NCI-H1436 treated with DMSO at 0.1 percent for 48 hours (cell line): ENCODE measurements around the gene FAM43A.

Source experiments
- DNase-seq: peaks from one replicate; lab custom pipeline; 2025; lab: John Stamatoyannopoulos, UW

Gene FAM43A

DNA sequence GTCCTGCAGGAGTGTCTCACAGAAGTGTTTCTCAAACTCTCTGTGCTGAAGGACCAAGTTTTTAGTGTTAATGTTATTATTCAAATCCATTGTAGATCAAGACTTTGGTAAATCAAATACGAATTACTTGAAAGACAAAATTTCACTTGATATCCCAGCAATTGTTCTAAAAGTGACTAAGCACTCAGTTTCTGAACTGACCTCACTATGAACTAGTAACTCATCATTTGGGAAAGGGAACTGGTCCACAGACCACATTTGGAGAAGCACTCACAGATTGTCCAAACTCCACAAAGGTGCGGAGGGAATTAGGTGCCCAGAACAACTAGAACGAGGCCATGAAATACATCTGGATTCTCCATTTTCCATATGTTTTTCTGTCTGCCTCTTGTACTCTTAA, 25.6 kb downstream of the FAM43A start:
- no peak for DNase-seq

DNA sequence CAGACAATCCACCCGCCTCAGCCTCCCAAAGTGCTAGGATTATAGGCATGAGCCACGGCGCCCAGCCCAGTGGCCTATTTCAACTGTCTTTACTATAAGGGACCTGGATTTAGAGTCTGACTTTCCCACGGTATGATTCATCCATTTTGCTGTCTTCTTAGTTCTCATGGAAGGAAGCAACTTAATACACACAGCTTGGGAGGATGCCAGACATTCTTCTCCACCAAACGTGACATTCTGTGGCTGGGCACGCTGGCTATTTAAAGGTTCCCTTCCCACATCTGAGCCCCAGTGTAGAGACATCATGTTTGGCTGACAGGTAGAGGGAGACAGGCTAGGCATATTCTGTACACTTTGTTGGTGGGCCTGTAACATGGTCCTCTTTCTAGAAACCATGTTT, 26.2 kb downstream of the FAM43A start:
- no peak for DNase-seq

DNA sequence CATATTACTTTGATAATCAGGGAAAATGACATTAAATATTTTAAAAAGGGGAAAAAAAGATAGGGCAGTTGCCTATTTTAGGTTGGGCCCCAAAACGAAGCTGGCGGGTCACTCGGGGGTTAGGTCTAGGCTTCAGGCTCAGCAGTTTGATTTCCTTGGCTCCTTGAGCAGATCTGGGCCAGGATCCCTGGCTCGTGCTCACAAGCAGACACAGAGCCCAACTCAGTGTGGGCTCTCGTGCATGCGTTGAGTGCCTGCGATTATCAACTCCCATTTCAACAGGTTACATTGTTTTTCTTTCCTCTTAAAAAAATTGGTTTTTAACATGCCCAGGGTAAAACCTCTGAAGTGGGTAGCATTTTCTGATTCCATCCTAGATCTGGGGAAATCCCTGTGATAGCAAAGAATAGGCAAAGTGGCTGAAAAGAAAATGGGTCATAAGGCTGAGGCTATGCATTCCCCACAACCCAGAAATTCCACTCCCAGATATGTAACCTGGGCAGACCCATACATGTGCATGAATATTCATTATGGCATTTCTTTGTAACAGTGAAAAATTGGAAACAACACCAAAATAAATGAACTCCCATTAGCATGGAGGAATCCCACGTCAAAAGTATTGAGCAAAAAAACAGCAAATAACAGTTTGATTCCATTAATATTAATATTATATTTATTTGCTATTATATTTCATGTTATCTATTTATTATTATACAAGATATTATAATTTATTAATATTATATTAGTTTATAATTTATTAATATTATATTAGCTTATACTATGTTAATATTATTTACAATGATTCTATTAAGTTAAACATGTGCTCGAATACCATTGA, 27.8 kb downstream of the FAM43A start:
- DNase-seq: no peak

DNA sequence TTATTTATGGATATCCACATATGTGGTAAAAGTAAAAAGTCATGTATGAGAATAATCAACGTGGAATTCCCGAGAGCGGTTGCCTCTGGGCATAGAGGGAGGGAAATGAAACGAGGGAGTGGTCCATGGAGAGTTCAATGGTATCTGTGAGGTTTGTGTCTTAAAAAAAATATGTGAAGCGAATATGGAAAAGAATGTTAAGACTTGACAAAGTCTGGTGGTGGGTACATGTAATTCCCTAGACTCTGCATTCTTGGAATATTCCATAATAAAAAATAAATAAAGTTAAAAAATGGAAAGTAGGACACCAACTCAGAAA, 28.4 kb downstream of the FAM43A start:
- DNase-seq: no peak

DNA sequence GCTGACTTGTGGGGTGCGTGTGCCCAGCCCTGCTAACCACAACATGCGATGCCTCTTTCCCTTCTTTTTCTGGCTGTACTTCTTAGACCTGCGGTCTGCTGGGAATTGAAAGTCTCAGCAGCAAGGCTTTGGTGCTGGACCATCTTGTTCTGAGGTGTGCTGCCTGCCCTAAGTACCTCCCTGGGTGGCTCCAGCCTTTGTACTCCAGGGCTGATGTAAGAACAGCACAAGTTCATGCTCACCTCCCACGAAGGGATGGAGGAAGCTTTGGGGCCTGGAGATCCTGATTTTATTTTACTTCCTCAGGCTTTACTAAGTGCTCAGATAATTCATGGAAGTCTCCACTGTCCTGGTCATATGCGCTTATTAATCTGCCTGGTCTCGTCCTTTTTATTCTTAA, 28.9 kb downstream of the FAM43A start:
- no peak for DNase-seq

DNA sequence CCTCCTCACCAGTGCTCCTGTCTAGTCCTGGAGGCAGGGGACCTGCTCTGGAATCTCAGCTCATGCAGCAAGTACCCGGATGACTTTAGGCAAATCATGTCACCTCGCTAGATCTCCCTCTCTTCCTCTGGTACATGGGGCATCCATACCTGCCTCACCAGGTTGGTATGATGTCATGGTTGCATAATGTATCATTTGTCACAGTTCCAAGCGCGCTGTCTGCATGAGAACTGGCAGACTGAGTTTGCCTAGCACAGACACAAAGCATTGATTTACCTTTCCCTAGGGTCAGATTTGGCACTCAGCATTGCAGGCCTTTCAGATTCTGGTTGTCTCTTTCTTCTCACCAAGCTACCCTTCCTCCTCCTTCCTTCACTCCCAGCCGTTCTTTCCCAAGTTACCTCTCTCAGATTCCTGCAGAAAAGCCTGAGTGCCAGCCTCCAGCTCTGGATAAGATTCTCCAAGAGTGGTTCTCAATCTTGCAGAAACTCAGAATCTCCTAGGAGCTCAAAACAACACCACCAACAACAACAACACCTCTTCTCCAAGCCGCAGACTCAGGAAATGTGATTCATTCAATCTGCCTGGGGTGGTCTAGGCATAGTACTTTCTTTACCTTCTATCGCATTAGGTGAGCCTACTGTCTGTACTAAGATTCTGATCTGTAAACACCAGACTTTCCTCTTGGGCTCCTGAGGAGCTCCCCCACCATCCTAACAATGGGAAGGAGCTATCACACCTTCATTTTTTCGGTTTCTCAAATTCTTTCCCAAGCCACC, 29.5 kb downstream of the FAM43A start:
- DNase-seq: no peak

DNA sequence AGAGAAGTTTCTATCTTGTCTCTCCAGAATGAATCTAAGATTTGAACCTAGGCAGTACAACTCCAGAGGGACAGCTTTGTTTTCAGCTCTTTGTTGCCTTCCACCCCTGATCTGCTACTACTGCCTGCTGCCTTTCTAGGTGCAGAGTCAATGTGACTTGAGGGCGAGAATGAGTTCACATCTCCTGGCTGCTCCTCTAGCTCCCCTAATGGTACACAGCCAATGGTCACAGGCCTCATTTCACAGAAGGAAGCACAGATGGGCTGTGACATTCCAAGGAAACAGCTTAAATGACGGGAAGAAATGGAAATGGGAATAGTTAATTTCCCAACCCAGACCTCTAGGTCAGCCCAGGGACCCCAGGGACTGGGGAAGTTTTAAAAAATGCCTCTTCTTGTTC, 32.4 kb downstream of the FAM43A start:
- DNase-seq: no peak

DNA sequence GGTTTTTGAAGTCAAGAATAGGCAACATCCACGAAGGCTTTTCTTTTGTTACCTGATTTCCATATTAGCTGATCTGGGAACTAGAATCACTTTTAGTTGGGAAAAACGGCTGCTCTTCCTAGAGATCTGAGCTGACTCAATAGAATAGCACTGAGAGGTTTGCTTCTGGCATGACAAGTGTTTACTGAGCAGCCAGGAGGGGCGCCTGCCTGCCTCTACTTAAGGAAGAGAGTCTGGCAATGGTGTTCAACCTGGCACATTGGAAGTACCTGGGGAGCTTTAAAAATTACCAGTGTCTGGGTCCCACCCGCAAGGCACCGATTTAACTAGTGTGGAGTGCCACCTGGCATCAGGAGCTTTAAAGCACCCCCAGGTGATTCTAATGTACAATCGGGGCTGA, 34.4 kb downstream of the FAM43A start:
- DNase-seq: no peak

DNA sequence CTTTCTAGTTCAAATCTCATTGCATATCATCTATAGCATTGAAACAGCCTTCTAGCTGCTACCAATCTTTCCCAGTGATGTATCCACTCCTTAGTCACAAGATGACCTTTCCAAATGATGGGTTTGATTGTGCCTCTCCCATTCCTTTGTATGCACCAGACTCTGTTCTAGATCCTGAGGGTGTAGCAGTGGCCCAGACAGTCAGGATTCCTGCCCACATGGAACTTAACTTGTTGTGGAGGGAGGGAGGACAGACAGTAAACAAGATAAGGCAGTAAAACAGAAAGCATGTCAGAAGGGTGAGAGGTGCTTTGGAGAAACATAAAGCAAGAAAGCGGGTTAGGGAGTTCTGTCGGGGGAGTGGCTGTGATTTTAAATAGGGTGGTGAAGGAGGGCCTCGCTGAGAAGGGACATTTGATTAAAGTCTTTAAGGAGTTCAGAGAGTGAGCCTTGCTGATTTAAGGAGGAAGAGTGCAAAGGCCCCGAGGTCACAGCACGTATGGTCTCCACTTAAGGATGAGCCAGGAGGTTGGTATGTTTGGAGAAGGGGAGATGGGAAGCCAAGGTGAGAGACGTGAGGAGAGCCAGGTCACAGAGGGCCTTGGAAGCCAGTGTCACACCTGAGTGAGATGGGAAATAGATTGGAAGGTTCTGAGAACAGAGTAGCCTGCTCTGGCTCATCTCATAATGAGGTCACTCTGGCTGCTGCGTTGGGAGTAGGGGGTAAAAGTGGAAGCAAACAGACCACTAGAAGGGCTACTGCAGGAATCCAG, 38.3 kb downstream of the FAM43A start:
- no peak for DNase-seq

DNA sequence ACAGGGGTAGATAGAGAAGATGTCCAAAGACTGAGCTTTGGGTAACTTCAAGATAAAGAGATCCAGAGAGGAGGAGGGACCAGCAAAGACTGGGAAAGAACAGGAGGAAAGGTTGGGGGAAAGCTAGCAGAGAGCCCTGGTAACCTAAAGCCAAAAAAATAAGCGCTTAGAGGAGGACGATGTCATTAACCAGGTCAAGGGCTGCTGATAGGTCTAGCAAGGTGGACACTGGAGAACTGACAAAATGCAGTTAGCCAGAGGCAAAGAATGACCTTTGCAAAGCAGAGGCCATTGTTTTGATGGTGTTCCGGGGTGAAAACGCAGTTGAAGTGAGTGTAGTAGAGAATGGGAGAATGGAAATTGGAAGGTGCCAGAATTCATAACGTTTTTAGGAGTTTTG, 39.7 kb downstream of the FAM43A start:
- DNase-seq: no peak

DNA sequence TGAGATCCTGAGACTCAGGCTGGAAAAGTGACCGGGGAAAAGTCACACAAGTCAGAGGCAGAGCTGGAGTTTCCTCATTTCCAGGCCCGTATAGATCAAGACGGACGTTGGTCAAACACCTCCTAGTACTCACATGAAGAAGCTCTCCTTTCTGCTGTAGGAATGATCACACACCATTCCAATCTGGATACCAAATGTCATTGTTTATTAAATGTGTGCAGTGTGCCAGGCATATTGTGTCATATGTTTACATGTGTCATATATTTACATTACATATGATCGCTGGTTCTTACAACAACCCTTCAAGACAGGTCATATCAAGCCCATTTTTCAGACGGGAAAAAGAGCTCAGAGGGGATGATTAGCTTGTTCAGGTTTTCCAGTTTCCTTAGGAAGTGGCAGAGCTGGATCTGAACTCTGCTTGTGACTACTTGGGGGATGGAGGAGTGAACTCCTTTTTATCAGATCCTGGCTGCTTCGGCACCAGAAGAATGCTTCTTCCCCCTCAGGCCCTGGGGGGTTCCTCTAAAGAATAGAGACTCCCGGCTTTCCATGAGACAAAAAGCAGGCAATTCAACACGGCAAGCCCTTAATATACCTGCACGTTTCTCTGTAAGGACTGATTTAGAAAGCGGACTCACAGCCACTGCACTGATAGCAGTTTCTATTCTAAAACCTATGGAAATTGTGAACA, 41.9 kb downstream of the FAM43A start:
- DNase-seq: no peak

DNA sequence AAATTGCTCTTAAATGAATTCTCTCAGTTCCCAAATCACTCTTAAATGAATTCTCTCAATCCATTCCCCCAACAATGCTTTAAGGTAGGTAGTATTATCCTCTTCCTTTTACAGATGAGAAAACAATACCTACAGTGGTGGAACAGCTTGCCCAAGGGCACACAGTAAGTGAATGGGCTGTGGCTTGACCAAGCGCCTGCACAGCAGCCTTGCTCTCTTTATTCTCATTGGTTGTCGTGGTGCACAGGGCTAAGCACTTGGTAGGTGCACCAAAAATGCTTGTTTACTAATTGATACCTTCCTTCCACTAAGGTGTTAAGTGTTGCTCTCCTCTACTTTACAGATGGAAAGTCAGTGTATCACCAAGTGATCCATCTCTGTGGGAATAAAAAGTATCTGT, 43.3 kb downstream of the FAM43A start:
- no peak for DNase-seq

DNA sequence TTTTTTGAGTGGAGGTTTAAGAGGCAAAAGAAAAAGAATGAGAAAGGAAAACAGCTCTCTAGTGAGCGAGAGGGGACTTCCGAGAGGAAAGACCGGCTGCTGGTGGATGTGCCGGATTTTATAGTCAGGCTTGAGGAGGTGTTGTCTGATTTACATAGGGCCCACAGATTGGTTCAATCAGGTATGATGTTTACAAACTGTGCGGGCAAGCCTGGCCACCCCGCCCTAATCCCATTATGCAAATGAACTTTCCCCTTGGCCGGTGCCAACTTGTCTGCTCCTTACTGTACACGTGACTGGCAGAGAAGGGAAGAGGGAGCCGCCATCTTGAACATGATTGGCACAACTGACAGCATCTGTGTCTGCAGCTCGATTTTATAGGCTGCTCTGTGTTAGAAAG, 44.7 kb downstream of the FAM43A start:
- DNase-seq: peak; percentile 95

DNA sequence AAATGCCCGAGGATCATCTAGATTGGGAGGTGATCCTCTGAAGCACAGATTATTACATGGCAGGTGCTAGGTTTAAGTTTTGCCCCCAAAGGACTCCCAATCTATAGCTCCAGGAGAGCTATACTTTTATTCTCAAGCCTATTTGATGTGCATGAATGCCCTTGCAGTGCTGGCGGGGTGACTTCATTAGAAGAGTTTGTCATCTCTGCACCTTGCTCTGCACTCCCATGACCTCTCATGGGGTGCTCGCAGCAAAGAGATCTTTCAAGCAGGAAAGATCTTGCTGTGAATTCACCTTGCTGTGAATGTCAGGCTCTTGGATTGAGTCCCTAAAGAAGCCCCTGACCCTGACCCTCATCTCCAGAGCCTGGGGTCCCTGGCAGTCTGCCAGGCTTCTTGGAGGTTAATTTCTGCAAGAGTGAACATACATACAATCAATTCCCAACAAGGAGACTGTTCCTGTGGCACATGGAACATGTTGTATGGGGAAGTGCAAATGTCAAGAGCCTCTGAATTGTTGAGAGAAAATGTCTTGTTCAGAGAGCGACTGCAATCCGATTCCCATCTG, 45.9 kb downstream of the FAM43A start:
- no peak for DNase-seq

DNA sequence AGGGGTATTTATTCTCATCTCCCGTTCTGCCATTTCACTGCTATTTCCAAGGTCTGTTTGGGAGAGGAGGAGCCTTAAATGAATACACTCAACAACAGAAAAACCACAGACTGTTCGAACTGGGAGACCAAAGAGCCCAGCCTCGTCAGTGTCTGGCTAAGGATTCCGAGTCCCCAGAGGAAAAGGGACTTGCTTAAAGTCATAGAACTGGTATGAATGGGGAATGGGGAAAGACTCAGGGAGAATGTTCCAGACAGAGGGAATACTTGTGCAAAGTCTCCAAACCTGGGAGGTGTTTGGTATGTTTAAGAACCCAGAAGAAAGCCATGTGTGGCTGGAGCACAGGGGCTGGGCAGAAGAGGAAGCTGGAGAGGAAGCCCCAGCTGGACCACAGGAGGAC, 46.9 kb downstream of the FAM43A start:
- no peak for DNase-seq

DNA sequence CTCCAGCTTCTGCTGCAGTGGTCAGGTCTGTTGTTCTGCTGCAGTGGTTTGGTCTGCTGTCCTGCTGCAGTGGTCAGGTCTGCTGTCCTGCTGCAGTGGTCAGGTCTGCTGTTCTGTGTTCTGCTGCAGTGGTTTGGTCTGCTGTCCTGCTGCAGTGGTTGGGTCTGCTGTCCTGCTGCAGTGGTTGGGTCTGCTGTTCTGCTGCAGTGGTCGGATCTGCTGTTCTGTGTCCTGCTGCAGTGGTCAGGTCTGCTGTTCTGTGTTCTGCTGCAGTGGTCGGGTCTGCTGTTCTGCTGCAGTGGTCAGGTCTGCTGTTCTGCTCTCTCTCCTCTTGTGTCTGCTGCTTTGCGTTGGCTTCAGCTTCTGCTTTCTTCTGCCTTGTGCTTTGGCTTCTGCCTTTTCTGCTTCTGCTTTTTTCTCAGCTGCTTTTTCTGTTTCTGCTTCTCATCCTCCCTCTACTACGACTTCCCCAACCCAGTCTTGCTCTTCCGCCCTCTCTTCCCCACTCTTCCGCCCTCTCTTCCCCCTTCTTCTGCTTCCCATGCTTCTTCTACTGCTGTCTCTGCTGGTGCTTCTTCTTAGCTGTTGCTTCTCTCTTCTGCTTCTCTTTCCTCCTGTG, 50.7 kb downstream of the FAM43A start:
- DNase-seq: no peak

DNA sequence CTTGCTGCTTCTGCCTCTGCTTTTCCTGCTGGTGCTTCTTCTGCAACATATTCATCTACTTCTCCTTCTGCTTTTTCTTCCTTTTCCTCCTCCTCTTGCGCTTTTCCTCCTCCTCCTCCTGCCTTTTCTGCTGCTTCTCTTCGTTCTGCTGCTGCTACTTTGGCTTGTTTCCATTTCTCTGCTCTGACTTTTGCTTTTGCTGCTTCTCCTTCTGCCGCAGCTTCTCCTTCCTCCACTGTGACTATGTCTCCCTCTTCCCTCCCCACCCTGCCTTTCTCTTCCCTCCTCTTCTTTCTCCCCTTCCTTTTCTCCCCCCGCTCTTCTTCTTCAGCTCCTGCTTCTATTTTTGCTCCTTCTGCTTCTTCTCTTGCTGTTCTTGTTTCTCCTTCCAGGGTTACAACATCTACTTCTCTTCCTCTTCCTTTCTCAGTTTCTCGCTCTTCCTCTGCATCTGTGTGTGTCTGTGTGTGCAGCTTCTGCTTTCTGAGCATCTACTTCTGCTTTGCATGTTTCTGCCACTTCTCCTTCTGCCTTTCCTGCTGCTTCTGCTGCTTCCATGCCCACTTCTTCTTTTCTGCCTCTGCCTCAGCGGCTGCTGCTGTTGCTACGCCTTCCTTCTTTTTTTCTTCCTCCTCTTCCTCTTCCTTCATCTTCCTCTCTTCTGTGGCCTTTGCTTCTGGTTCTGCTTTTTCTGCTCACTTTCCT, 51.4 kb downstream of the FAM43A start:
- DNase-seq: no peak
